BLaER1 treated with 17β-estradiol and CSF1 and Interleukin-3, amounts not matched to agents 10 nM and 100 nM (cell line): Measurements from ENCODE around the gene HID1.
A peak's percentile ranks its signal among the peaks of the same experiment; 100 is the strongest.

Experiments used
- H3K27ac ChIP-seq, 11 experiments: shearing (Covaris generic); formaldehyde crosslinking; 2 replicates each; pipeline ENCODE4 v1.8.1; 2022
- H3K27me3 ChIP-seq, 11 experiments: shearing (Covaris generic); formaldehyde crosslinking; 2 replicates each; pipeline ENCODE4 v1.8.1; 2022
- H3K36me3 ChIP-seq, 11 experiments: shearing (Covaris generic); formaldehyde crosslinking; 2 replicates each; pipeline ENCODE4 v1.8.1; 2022
- H3K4me1 ChIP-seq, 10 experiments: shearing (Covaris generic); formaldehyde crosslinking; 2 replicates each; pipeline ENCODE4 v1.8.1; 2022
- H3K4me2 ChIP-seq, 11 experiments: shearing (Covaris generic); formaldehyde crosslinking; 2 replicates each; pipeline ENCODE4 v1.8.1; 2022
- H3K4me3 ChIP-seq, 10 experiments: shearing (Covaris generic); formaldehyde crosslinking; 2 replicates each; pipeline ENCODE4 v1.8.1; 2022
- H3K9ac ChIP-seq, 11 experiments: shearing (Covaris generic); formaldehyde crosslinking; 2 replicates each; pipeline ENCODE4 v1.8.1; 2022
- H3K9me3 ChIP-seq, 11 experiments: shearing (Covaris generic); formaldehyde crosslinking; replicated peaks in 1 of 11; 2 replicates each; pipeline ENCODE4 v1.8.1; 2022
- H4K20me1 ChIP-seq, 11 experiments: shearing (Covaris generic); formaldehyde crosslinking; 2 replicates each; pipeline ENCODE4 v1.8.1; 2022
- Cebpa-rat ChIP-seq, 11 experiments: shearing (Covaris generic); IDR thresholded peaks; 2 replicates each; pipeline ENCODE4 v1.8.1; 2022

Gene HID1

DNA sequence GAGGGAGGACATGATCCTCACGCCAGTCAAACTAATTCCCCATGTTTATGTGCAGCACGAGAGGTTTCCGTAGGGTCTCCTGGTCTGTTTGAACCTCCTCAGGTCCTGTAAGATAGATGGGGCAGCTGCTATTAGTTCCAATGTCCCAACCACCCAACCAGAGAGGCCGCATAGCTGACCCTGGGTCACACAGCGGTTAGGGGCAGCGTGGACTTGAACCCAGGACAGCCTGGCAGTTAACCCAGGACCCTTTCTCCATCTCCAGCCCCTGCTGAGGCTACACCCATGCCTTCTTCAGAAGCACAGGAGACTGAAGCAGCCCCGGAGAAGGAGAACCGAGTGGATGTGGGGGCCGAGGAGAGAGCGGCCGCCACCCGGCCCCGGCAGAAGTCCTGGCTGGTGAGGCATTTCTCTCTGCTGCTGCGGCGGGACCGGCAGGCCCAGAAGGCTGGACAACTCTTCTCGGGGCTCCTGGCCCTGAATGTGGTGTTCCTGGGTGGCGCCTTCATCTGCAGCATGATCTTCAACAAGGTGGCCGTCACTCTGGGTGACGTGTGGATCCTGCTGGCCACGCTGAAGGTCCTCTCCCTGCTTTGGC lies 31.3 kb downstream of the HID1 start:
- no peaks in the 10 kb centered on the region for H3K36me3 ChIP-seq
- H3K9ac ChIP-seq, result no peak overlapping the region
- peaks cover 0 to 5% (median 0%) of the 10 kb centered on the region in 11 experiments; a peak in 3 of 22 replicates for H4K20me1 ChIP-seq
- H3K9me3 ChIP-seq, result no peaks in the 10 kb centered on the region
- no peak overlapping the region for H3K4me3 ChIP-seq
- H3K27me3 ChIP-seq, result peaks cover 25 to 31% (median 26%) of the 10 kb centered on the region in 11 experiments
- peaks cover 0 to 24% (median 8%) of the 10 kb centered on the region in 10 experiments; a peak in 12 of 20 replicates for H3K4me1 ChIP-seq
- no peak for TF ChIP-seq Cebpa-rat (IDR thresholded peaks at IDR 0.05)
- no peak overlapping the region for H3K27ac ChIP-seq
- no peak overlapping the region for H3K4me2 ChIP-seq

DNA sequence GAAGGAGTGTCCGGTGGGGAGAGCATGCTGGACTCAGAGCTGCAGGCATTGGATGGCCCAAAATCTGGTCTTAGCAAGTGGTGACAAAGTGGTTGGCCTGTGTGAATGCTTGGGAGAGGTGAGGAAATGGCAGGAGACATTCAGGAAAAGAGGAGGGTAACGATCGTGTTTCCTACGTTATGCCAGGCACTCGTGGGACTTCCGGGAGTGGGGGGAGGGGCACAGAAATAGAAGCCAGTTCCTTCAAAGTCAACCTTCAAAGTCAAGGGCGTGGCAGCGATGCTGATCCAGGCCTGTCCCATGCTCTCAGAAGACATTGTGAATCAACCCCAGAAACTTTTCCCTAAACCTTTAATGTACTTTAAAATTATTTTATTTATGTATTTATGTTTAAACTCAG lies 33.0 kb downstream of the HID1 start:
- Histone ChIP-seq H3K4me1 (peaks cover 0 to 24% (median 8%) of the 10 kb centered on the region in 10 experiments; a peak in 12 of 20 replicates), H3K4me2 (peak overlapping the region in 8 of 11 experiments; percentile 10 to 48 (median 37); a peak in 11 of 22 replicates), H3K4me3 (no peak overlapping the region), H3K27me3 (peaks cover 42 to 48% (median 43%) of the 10 kb centered on the region in 11 experiments), H3K36me3 (no peaks in the 10 kb centered on the region), H3K9ac (no peak overlapping the region), H3K9me3 (no peaks in the 10 kb centered on the region), H3K27ac (no peak overlapping the region), H4K20me1 (peaks cover 0 to 12% (median 0%) of the 10 kb centered on the region in 11 experiments; a peak in 3 of 22 replicates)
- no peak for TF ChIP-seq Cebpa-rat (IDR thresholded peaks at IDR 0.05)

DNA sequence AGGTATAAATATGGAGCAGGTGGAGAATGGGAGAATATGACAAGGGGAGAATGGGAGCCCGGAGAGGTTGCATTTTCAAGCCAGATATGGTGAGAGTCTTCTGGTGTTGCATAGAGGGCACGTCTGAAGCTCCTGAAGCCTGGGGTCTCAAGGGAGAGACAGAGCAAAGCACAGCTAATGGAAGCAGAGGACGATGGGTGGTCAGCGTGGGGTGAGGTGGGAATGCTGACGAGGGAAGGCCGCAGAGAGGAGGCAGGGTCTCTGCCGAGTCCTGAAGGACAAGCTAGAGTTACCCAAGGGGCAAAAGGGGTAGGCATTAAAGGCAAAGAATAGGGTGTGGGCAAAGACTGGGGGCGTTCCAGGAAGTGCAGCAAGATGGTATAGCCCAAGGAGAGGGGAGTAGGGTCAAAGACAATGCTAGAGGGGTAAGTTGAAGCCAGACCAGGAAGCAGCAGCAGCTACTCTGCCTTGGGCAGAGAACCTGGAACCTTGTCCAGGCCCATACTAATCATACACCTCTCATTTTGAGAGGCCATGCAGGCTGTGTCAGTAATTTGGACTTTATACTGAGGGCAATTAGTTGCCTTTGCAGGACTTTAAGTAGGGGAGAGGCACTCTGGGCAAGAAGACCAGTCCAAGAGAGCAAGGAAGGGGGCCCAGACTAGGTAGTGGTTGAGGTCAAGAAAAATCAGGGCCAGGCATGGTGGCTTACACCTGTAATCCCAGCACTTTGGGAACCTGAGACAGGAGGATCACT lies 34.2 kb downstream of the HID1 start:
- peaks cover 49 to 59% (median 55%) of the 10 kb centered on the region in 11 experiments for H3K27me3 ChIP-seq
- H3K4me1 ChIP-seq, result peaks cover 0 to 24% (median 8%) of the 10 kb centered on the region in 10 experiments; a peak in 12 of 20 replicates
- H3K9me3 ChIP-seq, result no peaks in the 10 kb centered on the region
- H3K27ac ChIP-seq, result no peak overlapping the region
- H3K4me3 ChIP-seq, result no peak overlapping the region
- TF ChIP-seq Cebpa-rat (IDR thresholded peaks at IDR 0.05), result no peak
- H4K20me1 ChIP-seq, result peaks cover 0 to 12% (median 0%) of the 10 kb centered on the region in 11 experiments; a peak in 4 of 22 replicates
- H3K4me2 ChIP-seq, result no peak overlapping the region; a peak in 1 of 22 replicates
- no peaks in the 10 kb centered on the region for H3K36me3 ChIP-seq
- H3K9ac ChIP-seq, result no peak overlapping the region

DNA sequence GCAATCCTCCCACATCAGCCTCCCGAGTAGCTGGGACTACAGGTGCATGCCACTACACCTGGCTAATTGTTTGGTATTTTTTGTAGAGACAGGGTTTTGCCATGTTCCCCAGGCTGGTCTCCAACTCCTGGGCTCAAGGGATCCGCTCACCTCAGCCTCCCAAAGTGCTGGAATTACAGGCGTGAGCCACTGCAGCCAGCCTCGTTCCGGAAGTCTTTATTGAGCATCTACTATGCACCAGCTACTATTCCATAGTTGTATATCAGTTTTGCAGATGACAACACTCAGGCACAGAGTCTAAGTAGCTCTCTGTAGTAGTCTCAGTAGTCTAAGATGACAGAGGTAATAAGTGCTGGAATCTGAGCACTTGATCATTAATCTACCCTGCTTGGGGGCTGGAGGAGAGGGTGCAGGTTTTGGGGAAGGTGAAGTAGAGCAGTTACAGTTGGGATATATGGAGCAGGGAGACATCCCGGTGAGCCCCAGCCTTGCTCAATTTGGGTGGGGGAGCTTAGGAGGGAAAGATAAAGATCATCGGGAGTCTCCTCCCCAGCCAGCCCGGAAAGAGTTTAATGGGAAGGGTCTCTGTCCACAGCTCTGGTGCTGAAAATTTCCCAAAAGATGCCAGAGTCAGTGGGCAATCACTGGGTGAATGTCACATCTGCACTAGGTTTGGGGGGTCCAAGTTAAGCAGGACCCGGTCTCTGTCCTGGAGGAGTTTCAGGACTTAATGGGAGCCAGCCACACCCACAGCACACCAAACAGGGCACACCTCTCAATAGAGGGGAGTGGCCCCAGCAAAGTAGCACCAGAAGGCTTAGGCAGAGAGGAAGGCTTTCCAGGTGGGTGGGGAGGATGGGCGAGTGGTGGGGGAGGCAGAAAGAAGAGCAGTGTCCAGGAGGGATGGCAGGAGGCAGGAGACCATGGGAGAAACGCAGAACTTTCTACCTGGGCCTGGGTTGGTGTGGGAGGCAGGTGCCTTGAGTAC lies 35.2 kb downstream of the HID1 start:
- no peaks in the 10 kb centered on the region for H3K36me3 ChIP-seq

DNA sequence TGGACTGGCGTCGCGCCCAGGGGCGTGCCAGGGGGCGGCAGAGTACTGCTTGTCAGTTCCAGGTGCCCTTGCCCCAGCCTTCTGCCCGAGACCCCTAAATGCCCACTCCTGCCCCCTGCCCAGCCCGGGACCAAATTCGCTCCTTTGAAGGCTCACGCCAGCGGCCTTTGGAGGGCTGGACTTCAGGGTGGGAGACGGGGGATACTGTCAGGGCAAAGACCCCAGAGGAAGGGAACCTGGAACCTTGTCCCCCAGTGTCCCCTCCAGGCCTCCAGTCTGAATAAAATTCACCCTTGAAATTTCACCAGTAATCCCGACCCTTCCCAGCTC lies 36.1 kb downstream of the HID1 start:
- Histone ChIP-seq H3K4me2 (no peak overlapping the region), H3K27ac (no peak overlapping the region), H3K9me3 (no peaks in the 10 kb centered on the region), H3K36me3 (no peaks in the 10 kb centered on the region), H3K27me3 (peaks cover 49 to 73% (median 65%) of the 10 kb centered on the region in 11 experiments), H4K20me1 (peaks cover 0 to 12% (median 0%) of the 10 kb centered on the region in 11 experiments; a peak in 4 of 22 replicates), H3K9ac (no peak overlapping the region), H3K4me1 (peaks cover 0 to 8% (median 6%) of the 10 kb centered on the region in 10 experiments; a peak in 8 of 20 replicates), H3K4me3 (no peak overlapping the region)
- no peak for TF ChIP-seq Cebpa-rat (IDR thresholded peaks at IDR 0.05)

More for the DNA sequence above, 35.2 kb downstream of the HID1 start:
- Histone ChIP-seq H3K27me3 (peaks cover 49 to 69% (median 64%) of the 10 kb centered on the region in 11 experiments), H3K9me3 (no peaks in the 10 kb centered on the region), H4K20me1 (peaks cover 0 to 12% (median 0%) of the 10 kb centered on the region in 11 experiments; a peak in 4 of 22 replicates), H3K4me2 (no peak overlapping the region), H3K9ac (no peak overlapping the region), H3K4me3 (no peak overlapping the region), H3K4me1 (peaks cover 0 to 14% (median 7%) of the 10 kb centered on the region in 10 experiments; a peak in 12 of 20 replicates), H3K27ac (no peak overlapping the region)
- no peak for TF ChIP-seq Cebpa-rat (IDR thresholded peaks at IDR 0.05)

DNA sequence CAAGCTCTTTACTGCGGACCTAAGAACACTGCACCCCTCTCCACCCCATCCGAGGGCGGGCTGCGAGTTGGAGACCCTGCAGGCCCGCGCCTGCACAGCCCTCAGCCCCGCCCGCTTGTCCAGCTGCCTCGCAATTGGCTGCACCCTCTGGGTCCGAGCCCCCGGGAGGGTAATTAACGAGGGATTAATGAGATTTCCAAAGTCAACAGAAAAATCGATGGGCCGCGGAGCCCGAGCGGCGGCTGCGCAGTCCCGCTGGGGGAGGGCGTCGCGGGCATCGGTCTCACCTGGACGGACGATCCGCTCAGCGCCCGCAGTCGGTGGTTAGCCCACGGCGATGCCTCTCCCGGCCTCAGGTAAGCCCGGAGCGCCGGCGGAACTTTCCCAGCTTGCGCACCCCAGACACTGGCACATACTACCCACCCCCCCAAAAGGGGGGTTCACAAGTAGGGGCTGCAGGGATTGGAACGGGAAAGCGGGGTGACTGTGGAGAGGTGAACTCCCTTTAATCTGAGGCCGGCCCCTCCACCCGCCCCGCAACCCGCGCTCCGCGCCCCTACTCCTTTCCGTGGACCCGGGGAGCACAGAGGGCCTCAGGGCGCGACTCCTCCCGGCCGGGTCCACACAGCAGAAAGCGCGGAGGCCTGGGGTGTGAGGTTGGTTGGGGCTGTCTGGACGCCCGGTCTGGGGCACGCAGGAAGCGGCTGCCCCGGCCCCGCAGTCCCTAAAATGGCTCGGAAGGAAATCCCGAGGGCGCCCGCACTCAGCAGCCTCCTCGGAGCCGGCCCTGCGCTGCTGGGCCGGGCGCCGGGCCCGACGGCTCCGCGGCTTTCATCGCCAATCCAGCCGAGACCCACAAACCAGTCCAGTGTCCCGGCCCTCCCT lies 36.7 kb downstream of the HID1 start, which contains the start of gene OTOP3:
Gene OTOP3, plus strand, starts transcription at position 314 of the 885 bp plus-strand sequence. Its CDS starts 24 bp downstream, at position 338.
- H3K9me3 ChIP-seq, result no peaks in the 10 kb centered on the region
- H3K4me3 ChIP-seq, result no peak within 1 kb of the TSS
- H3K27me3 ChIP-seq, result peaks cover 49 to 73% (median 65%) of the 10 kb centered on the region in 11 experiments
- H3K36me3 ChIP-seq, result no peaks in the 10 kb centered on the region
- no peak for TF ChIP-seq Cebpa-rat (IDR thresholded peaks at IDR 0.05)
- H4K20me1 ChIP-seq, result peaks cover 0 to 12% (median 0%) of the 10 kb centered on the region in 11 experiments; a peak in 4 of 22 replicates
- H3K9ac ChIP-seq, result no peak within 1 kb of the TSS
- no peak within 1 kb of the TSS for H3K4me2 ChIP-seq
- H3K27ac ChIP-seq, result no peak within 1 kb of the TSS
- peaks cover 0 to 8% (median 6%) of the 10 kb centered on the region in 10 experiments; a peak in 8 of 20 replicates for H3K4me1 ChIP-seq

DNA sequence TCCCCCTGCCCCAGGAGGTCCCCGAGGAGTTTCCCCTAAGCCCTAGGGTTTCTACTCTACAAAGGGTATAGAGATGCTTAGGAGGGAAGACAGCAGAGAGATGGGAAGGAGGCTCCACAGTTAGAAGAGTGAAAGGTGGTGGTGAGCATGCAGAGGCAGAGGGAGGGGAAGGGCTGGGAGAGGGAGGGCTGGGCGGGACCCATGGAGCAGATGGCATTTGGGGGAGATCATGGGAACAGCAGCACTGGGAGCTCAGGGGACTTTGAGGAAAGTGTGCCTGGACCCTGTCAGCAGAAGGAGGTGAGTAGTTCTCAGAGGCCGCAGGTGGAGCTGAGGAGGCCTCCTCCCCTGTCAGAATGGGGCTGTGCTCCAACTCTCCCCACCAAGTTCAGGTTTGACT lies 37.5 kb downstream of the HID1 start:
- H3K9ac ChIP-seq, result no peak overlapping the region
- peaks cover 49 to 73% (median 67%) of the 10 kb centered on the region in 11 experiments for H3K27me3 ChIP-seq
- no peaks in the 10 kb centered on the region for H3K36me3 ChIP-seq
- no peak overlapping the region for H3K27ac ChIP-seq
- peaks cover 0 to 8% (median 6%) of the 10 kb centered on the region in 10 experiments; a peak in 8 of 20 replicates for H3K4me1 ChIP-seq
- no peak overlapping the region for H3K4me2 ChIP-seq
- no peak overlapping the region for H3K4me3 ChIP-seq
- H4K20me1 ChIP-seq, result peaks cover 0 to 12% (median 0%) of the 10 kb centered on the region in 11 experiments; a peak in 4 of 22 replicates
- H3K9me3 ChIP-seq, result no peaks in the 10 kb centered on the region
- TF ChIP-seq Cebpa-rat (IDR thresholded peaks at IDR 0.05), result no peak
